Fibroblast of the conjunctiva (primary cell): ENCODE results near the gene SPATA2L.

Experiments
- DNase-seq: peaks from one replicate; pipeline ENCODE4 v3.0.0-alpha.2; 2010; ENCODE audit warnings: low read depth

The SPATA2L gene

GRCh38 chr16:89729293-89729692, 27.8 kb upstream of the SPATA2L start:
- DNase-seq: no peak

GRCh38 chr16:89727406-89728120, 26.1 kb upstream of the SPATA2L start:
- DNase-seq: no peak

GRCh38 chr16:89723279-89724250, 22.1 kb upstream of the SPATA2L start:
- no peak for DNase-seq

GRCh38 chr16:89722392-89723278, 21.1 kb upstream of the SPATA2L start:
- peak; percentile 26 for DNase-seq

GRCh38 chr16:89721546-89722391, 20.3 kb upstream of the SPATA2L start:
- no peak for DNase-seq

- DNase-seq: peak; percentile 44
Observed at GRCh38 chr16:89720813-89721545, 19.5 kb upstream of the SPATA2L start, which contains the start of the genes VPS9D1 and ZNF276. Gene VPS9D1 (minus strand): TSS chr16:89720898. CDS start chr16:89720861, 37 bp downstream. Gene ZNF276 (plus strand): TSS chr16:89721537. CDS start chr16:89721641, 104 bp downstream.

- DNase-seq: no peak
Observed at GRCh38 chr16:89720551-89720812, 19.0 kb upstream of the SPATA2L start.

GRCh38 chr16:89717688-89718505, 16.4 kb upstream of the SPATA2L start:
- no peak for DNase-seq

- DNase-seq: no peak
Observed at GRCh38 chr16:89716916-89717687, 15.6 kb upstream of the SPATA2L start.

GRCh38 chr16:89716493-89716892, 15.0 kb upstream of the SPATA2L start:
- DNase-seq: no peak

GRCh38 chr16:89712274-89712781, 10.8 kb upstream of the SPATA2L start:
- DNase-seq: no peak

GRCh38 chr16:89711601-89712273, 10.2 kb upstream of the SPATA2L start:
- DNase-seq: peak; percentile 32

- no peak for DNase-seq
Observed at GRCh38 chr16:89710709-89711564, 9.4 kb upstream of the SPATA2L start.

- no peak for DNase-seq
Observed at GRCh38 chr16:89709716-89710432, 8.4 kb upstream of the SPATA2L start.

GRCh38 chr16:89709166-89709565, 7.7 kb upstream of the SPATA2L start:
- DNase-seq: no peak

GRCh38 chr16:89708481-89708931, 7.0 kb upstream of the SPATA2L start:
- no peak for DNase-seq
